Neural cell (in vitro differentiated cells): ENCODE measurements around the gene TLE4. TPM values are rescaled to one million over a fixed set of nuclear protein-coding genes. Genes with fewer than 3 reads are reported as not detected.

Experiments
- H2AFZ ChIP-seq: fragments of 200-600, 300-800 bp; sonication (generic), shearing (Covaris generic); 2 replicates; pipeline ENCODE4 v1.6.0; 2014; ENCODE audit warnings: low read depth, mild to moderate bottlenecking, antibody characterized with exemption, low read length, moderate library complexity
- H3F3A ChIP-seq: fragments of 200-600 bp; shearing (Covaris generic); 2 replicates; pipeline ENCODE4 v1.6.1; 2016; ENCODE audit warnings: mild to moderate bottlenecking, moderate library complexity, mixed read lengths, antibody characterized with exemption, low read length; ENCODE audit not compliant: insufficient read depth, poor library complexity, severe bottlenecking
- H3K27ac ChIP-seq: fragments of 200-600, 300-800 bp; sonication (generic), shearing (Covaris generic); 2 replicates; pipeline ENCODE4 v1.5.1; 2014; ENCODE audit warnings: mild to moderate bottlenecking, low read length, moderate library complexity
- H3K27me3 ChIP-seq: fragments of 300-800, 200-600 bp; sonication (generic), shearing (Covaris generic); 2 replicates; pipeline ENCODE4 v1.6.0; 2014; ENCODE audit warnings: mild to moderate bottlenecking, low read depth, low read length, moderate library complexity; ENCODE audit not compliant: insufficient read depth
- H3K36me3 ChIP-seq: fragments of 300-800, 200-600 bp; sonication (generic), shearing (Covaris generic); 2 replicates; pipeline ENCODE4 v1.5.1; 2014; ENCODE audit warnings: mild to moderate bottlenecking, antibody characterized with exemption, low read length, moderate library complexity; ENCODE audit not compliant: insufficient read depth
- H3K4me2 ChIP-seq: fragments of 300-800, 200-600 bp; sonication (generic), shearing (Covaris generic); 2 replicates; pipeline ENCODE4 v1.6.0; 2014; ENCODE audit warnings: mild to moderate bottlenecking, low read length
- H3K4me3 ChIP-seq: fragments of 300-800, 200-600 bp; sonication (generic), shearing (Covaris generic); 2 replicates; pipeline ENCODE4 v1.5.1; 2014; ENCODE audit warnings: mild to moderate bottlenecking, low read length, moderate library complexity
- H3K79me2 ChIP-seq: fragments of 200-600 bp; shearing (Covaris generic); replicated peaks from 2 replicates; pipeline ENCODE4 v1.6.0; 2014; ENCODE audit warnings: mild to moderate bottlenecking, low read length, moderate library complexity; ENCODE audit not compliant: insufficient read depth
- H3K9ac ChIP-seq: fragments of 300-800, 200-600 bp; sonication (generic), shearing (Covaris generic); 2 replicates; pipeline ENCODE4 v1.6.1; 2016; ENCODE audit warnings: mild to moderate bottlenecking, low read length, mixed read lengths
- H3K9me2 ChIP-seq: fragments of 200-600 bp; shearing (Covaris generic); 2 replicates; pipeline ENCODE4 v1.6.1; 2016; ENCODE audit warnings: mild to moderate bottlenecking, low read length, mixed read lengths; ENCODE audit not compliant: insufficient read depth
- H3K9me3 ChIP-seq: fragments of 200-600, 300-800 bp; sonication (generic), shearing (Covaris generic); 2 replicates; pipeline ENCODE4 v1.6.1; 2016; ENCODE audit warnings: mild to moderate bottlenecking, mixed run types, low read length, moderate library complexity, mixed read lengths
- H4K20me1 ChIP-seq: fragments of 200-600 bp; shearing (Covaris generic); 2 replicates; pipeline ENCODE4 v1.6.1; 2016; ENCODE audit warnings: mild to moderate bottlenecking, mixed run types; ENCODE audit not compliant: insufficient read depth
- CTCF ChIP-seq: fragments of 450-650 bp; IDR thresholded peaks from 2 replicates; pipeline ENCODE4 v1.5.1; 2014; ENCODE audit warnings: antibody characterized with exemption, mild to moderate bottlenecking, moderate library complexity; ENCODE audit not compliant: poor library complexity, severe bottlenecking
- EP300 ChIP-seq: fragments of 450-650 bp; conservative IDR thresholded peaks from 2 replicates; pipeline ENCODE4 v1.6.1; 2014; ENCODE audit warnings: antibody characterized with exemption, mild to moderate bottlenecking, moderate library complexity; ENCODE audit not compliant: poor library complexity, severe bottlenecking
- EZH2 ChIP-seq: fragments of 200-600, 300-800 bp; shearing (Covaris generic), sonication (generic); IDR thresholded peaks from 2 replicates; pipeline ENCODE4 v1.6.1; 2014; ENCODE audit warnings: antibody characterized with exemption, low read length, borderline replicate concordance, mild to moderate bottlenecking; ENCODE audit not compliant: insufficient read depth, poor library complexity, severe bottlenecking
- POLR2AphosphoS5 ChIP-seq: IDR thresholded peaks from 2 replicates; pipeline ENCODE4 v1.6.1; 2012
- REST ChIP-seq: IDR thresholded peaks from 2 replicates; pipeline ENCODE4 v1.6.1; 2012; ENCODE audit warnings: borderline replicate concordance
- SMC3 ChIP-seq: fragments of 450-650 bp; conservative IDR thresholded peaks from 2 replicates; pipeline ENCODE4 v1.6.1; 2014; ENCODE audit warnings: antibody characterized with exemption, mild to moderate bottlenecking, moderate library complexity; ENCODE audit not compliant: poor library complexity
- TAF1 ChIP-seq: IDR thresholded peaks from 2 replicates; pipeline ENCODE4 v1.6.1; 2012; ENCODE audit warnings: low read depth
- polyA plus RNA-seq: library from polyadenylated mRNA; depleted of rRNA; stranded (reverse); fragments of >200 nt; gene quantifications from 2 replicates; pipeline ENCODE4 v1.2.3, GENCODE V29; 2014

The TLE4 gene
- polyA plus RNA-seq, 1 donor from 2014 or later, result 143 TPM

GRCh38 chr9:79562749-79563386 lies 8.9 kb upstream of the TLE4 start:
- H3K9me3 ChIP-seq, result no peaks in the 10 kb centered on the region
- H3K36me3 ChIP-seq, result no peaks in the 10 kb centered on the region
- no peak overlapping the region for H3K4me2 ChIP-seq
- H2AFZ ChIP-seq, result no peak overlapping the region
- H3F3A ChIP-seq, result no peaks in the 10 kb centered on the region
- no peak overlapping the region for H3K27ac ChIP-seq
- no peaks in the 10 kb centered on the region for H3K79me2 ChIP-seq
- H3K9me2 ChIP-seq, result no peaks in the 10 kb centered on the region
- H3K4me3 ChIP-seq, result no peak overlapping the region
- H3K27me3 ChIP-seq, result no peaks in the 10 kb centered on the region
- no peak overlapping the region for H3K9ac ChIP-seq
- no peaks in the 10 kb centered on the region for H4K20me1 ChIP-seq
- TF ChIP-seq REST, result no peak
- no peak for TF ChIP-seq EP300
- no peak for TF ChIP-seq POLR2AphosphoS5

- H2AFZ ChIP-seq, result no peak overlapping the region
- no peak overlapping the region for H3K9ac ChIP-seq
- H4K20me1 ChIP-seq, result no peaks in the 10 kb centered on the region
- H3F3A ChIP-seq, result no peaks in the 10 kb centered on the region
- H3K27ac ChIP-seq, result no peak overlapping the region
- H3K36me3 ChIP-seq, result no peaks in the 10 kb centered on the region
- no peaks in the 10 kb centered on the region for H3K27me3 ChIP-seq
- H3K79me2 ChIP-seq, result no peaks in the 10 kb centered on the region
- no peaks in the 10 kb centered on the region for H3K9me3 ChIP-seq
- no peak overlapping the region for H3K4me2 ChIP-seq
- H3K4me3 ChIP-seq, result no peak overlapping the region
- no peak for TF ChIP-seq CTCF
- TF ChIP-seq REST, result no peak
- TF ChIP-seq TAF1, result no peak
- no peak for TF ChIP-seq POLR2AphosphoS5
- no peak for TF ChIP-seq SMC3
- no peak for TF ChIP-seq EZH2
- H3K9me2 ChIP-seq, result no peaks in the 10 kb centered on the region
These were observed 7.7 kb upstream of the TLE4 start for GRCh38 chr9:79564105-79564504.
